ENCODE measurements around the gene PTPRG. TPM values are rescaled to one million over a fixed set of nuclear protein-coding genes. Genes with fewer than 3 reads are reported as not detected.

The PTPRG gene
- total RNA-seq, 1 experiment from 2014 or later, result 32.1 TPM

GRCh38 chr3:61820306-61820992 lies 259.1 kb downstream of the PTPRG start:
- H3K9me2 ChIP-seq (ENCODE audit: insufficient read depth), result no peaks in the 10 kb centered on the region
- peaks cover 3% of the 10 kb centered on the region; the same call in 1 of the 2 replicates for H3K79me2 ChIP-seq (ENCODE audit: insufficient read depth, low read length)
- H3K4me2 ChIP-seq (ENCODE audit: low read length), result no peak overlapping the region
- H3K9ac ChIP-seq (ENCODE audit: low read length), result no peak overlapping the region
- no peak overlapping the region for H2AFZ ChIP-seq (ENCODE audit: low read depth, low read length, poor library complexity, severe bottlenecking)
- no peak overlapping the region for H3K27ac ChIP-seq (ENCODE audit: low read depth, low read length)
- no peaks in the 10 kb centered on the region for H4K20me1 ChIP-seq (ENCODE audit: insufficient read depth)
- H3K36me3 ChIP-seq (ENCODE audit: control insufficient read depth in 1 of 2, insufficient read depth in 2 of 2, low read length in 2 of 2), result no peaks in the 10 kb centered on the region
- no peaks in the 10 kb centered on the region for H3K4me1 ChIP-seq (ENCODE audit: control insufficient read depth in 1 of 2, insufficient read depth in 2 of 2, low read length in 2 of 2)
- no peaks in the 10 kb centered on the region for H3K27me3 ChIP-seq (ENCODE audit: insufficient read depth, low read length)
- TF ChIP-seq SRF (IDR thresholded peaks at IDR 0.05; ENCODE audit: low read depth) (no peak), REST (IDR thresholded peaks at IDR 0.05; ENCODE audit: low read depth) (no peak), ELF1 (IDR thresholded peaks at IDR 0.05; ENCODE audit: borderline replicate concordance, low read depth) (no peak), ZFX (IDR thresholded peaks at IDR 0.05) (no peak), MAX (IDR thresholded peaks at IDR 0.05) (no peak), FOSL1 (IDR thresholded peaks at IDR 0.05; ENCODE audit: low read depth) (no peak), EGR1 (IDR thresholded peaks at IDR 0.05; ENCODE audit: low read depth) (no peak)
- TF ChIP-seq, protein P1, sequence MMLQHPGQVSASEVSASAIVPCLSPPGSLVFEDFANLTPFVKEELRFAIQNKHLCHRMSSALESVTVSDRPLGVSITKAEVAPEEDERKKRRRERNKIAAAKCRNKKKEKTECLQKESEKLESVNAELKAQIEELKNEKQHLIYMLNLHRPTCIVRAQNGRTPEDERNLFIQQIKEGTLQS (IDR thresholded peaks at IDR 0.05), result no peak
- ATAC-seq (no peak), DNase-seq (ENCODE audit: low read depth, low spot score) (no peak)
- BruUV-seq (replicated peaks), result no TSS peak
- no peak overlapping the region for H3K4me3 ChIP-seq (replicated peaks in 1 of 2; ENCODE audit: low read depth in 1 of 2, low read length in 2 of 2)
- intact Hi-C loops (cut with micrococcal nuclease), result no loop called here
- ChIA-PET POLR2A (no interaction called here), CTCF (no interaction called here), RAD21 (ENCODE audit: low non-redundant PET in 1 of 2, low total read pairs in 2 of 2, uncharacterized antibody in 2 of 2, unreplicated experiment in 2 of 2) (no interaction called here)
- H3K9me3 ChIP-seq (ENCODE audit: control insufficient read depth in 1 of 2, insufficient read depth in 1 of 2, low read depth in 1 of 2, low read length in 2 of 2), result no peaks in the 10 kb centered on the region
